ENCODE results near the gene MERTK. TPM values are rescaled to one million over a fixed set of nuclear protein-coding genes. Genes with fewer than 3 reads are reported as not detected.

The MERTK gene
- total RNA-seq, 1 donor, result 2.4 TPM

- no peak overlapping the region for H3K4me3 ChIP-seq (ENCODE audit: low read depth, low read length)
- TF ChIP-seq, protein P1, sequence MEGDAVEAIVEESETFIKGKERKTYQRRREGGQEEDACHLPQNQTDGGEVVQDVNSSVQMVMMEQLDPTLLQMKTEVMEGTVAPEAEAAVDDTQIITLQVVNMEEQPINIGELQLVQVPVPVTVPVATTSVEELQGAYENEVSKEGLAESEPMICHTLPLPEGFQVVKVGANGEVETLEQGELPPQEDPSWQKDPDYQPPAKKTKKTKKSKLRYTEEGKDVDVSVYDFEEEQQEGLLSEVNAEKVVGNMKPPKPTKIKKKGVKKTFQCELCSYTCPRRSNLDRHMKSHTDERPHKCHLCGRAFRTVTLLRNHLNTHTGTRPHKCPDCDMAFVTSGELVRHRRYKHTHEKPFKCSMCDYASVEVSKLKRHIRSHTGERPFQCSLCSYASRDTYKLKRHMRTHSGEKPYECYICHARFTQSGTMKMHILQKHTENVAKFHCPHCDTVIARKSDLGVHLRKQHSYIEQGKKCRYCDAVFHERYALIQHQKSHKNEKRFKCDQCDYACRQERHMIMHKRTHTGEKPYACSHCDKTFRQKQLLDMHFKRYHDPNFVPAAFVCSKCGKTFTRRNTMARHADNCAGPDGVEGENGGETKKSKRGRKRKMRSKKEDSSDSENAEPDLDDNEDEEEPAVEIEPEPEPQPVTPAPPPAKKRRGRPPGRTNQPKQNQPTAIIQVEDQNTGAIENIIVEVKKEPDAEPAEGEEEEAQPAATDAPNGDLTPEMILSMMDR (IDR thresholded peaks at IDR 0.05; ENCODE audit: insufficient read depth, low read length), result no peak
- DNase-seq (ENCODE audit: low read depth), result no peak
These were observed 129.4 kb downstream of the MERTK start for GRCh38 chr2:112027767-112028166.

GRCh38 chr2:112029164-112029563, 130.8 kb downstream of the MERTK start:
- DNase-seq (ENCODE audit: low read depth), result no peak
- no peak overlapping the region for H3K4me3 ChIP-seq (ENCODE audit: low read depth, low read length)

DNA sequence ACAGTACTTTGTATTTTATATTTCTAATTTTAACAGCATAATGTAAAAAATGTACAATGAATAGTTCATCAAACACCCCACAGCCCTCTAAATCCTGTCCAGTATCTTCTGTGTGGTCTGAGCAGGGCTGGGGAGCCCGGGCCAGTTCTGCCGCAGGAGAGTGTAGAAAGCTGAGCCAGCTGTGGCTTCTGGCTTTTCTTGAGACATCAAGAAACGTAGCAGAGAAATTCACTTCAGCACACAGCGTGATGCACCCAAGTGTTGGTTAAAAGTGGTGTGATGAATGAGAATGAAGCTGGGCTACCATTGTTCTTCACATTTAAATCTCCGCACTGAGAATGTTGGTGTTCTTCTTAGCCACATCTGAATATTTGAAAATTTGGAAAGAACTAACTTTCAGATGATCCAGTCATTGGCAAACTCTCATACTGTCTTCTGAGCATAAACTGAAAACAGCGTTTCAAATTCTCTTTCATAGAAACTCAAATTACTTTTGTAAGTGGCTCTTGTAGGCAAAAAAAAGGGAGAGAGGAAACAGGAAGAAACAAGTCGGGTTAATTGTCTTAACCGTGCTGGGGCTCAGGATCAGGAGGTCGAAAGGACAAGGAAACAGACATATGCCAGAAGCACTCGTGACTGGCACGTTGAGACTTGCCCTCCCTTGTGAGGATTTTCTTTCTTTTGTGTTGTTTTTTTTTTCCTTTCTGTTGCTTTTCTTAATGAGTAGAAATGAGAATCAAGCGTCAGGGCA, 133.2 kb downstream of the MERTK start:
- no peak overlapping the region for H3K4me3 ChIP-seq (ENCODE audit: low read depth, low read length)
- TF ChIP-seq, protein P1 (IDR thresholded peaks at IDR 0.05; ENCODE audit: insufficient read depth, low read length), result no peak
- peak; percentile 43 for DNase-seq (ENCODE audit: low read depth)

More at GRCh38 chr2:112029164-112029563, 130.8 kb downstream of the MERTK start:
- TF ChIP-seq, protein P1 (IDR thresholded peaks at IDR 0.05; ENCODE audit: insufficient read depth, low read length), result no peak

DNA sequence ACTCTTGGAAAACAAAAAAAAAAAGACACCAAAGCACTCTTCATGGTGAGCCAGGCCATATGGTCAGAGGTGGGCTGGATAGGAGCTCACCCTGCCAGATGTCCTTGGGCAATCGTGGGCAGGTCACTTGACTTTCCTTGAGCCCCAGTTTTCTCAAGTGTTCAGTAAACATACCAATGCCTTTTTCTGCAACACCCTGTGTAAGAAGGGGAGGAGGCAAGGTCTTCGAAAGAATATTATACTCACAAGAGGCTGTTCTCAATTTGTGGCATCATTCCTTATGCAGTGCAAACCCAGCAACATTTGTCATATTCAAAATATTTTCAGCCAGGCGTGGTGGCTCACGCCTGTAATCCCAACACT, 133.8 kb downstream of the MERTK start:
- DNase-seq (ENCODE audit: low read depth), result peak; percentile 25
- H3K4me3 ChIP-seq (ENCODE audit: low read depth, low read length), result no peak overlapping the region
- TF ChIP-seq, protein P1 (IDR thresholded peaks at IDR 0.05; ENCODE audit: insufficient read depth, low read length), result no peak

DNA sequence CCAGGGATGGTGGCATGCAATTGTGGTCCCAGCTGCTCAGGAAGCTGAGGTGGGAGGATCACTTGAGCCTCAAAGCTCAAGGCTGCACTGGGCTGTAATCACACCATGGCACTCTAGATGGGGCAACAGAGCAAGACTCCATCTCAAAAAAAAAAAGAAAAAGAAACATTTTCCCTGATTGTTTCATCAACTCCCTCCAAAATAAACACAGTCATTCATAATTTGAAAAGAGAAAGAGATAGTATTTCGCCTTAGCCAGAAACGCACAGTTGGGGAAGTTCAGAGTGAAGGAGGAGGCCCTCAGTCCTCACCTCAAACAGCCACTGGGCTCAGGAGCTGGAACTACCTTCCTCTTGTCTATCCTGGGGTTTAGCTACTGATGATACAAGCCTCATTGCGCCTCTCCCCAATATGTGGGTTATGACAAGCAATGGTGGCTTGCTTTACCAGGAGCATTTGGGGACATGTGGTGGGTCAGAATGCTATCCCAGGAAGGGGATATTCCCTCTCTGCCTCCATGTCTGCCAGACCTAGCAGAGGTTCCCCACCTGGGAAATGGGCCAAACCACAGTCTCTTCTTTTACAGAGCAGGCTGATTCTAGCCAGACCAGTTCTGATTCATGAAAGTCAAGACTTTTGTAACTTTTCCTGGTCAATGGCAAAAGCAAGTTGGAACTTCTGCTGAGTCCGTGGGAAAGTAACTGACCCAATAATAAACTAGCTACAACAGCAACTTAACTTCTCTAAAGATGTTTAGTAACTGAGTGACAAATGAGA, 134.5 kb downstream of the MERTK start:
- TF ChIP-seq, protein P1 (IDR thresholded peaks at IDR 0.05; ENCODE audit: insufficient read depth, low read length), result peak; percentile 39
- H3K4me3 ChIP-seq (ENCODE audit: low read depth, low read length), result no peak overlapping the region
- peak; percentile 80 for DNase-seq (ENCODE audit: low read depth)

DNA sequence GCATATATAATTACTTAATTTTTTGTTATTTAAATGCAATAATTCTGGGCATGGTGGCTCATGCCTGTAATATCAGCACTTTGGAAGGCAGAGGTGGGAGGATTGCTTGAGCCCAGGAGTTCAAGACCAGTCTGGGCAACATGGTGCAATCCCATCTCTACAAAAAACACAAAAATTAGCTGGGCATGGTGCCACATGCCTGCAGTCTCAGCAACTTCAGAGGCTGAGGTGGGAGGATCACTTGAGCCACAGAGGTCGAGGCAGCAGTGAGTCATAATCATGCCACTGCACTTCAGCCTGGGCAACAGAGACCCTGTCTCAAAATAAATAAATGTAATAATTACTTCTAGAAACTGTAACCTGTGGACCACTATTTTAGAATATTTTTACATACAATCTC, 135.2 kb downstream of the MERTK start:
- TF ChIP-seq, protein P1 (IDR thresholded peaks at IDR 0.05; ENCODE audit: insufficient read depth, low read length), result no peak
- no peak overlapping the region for H3K4me3 ChIP-seq (ENCODE audit: low read depth, low read length)
- DNase-seq (ENCODE audit: low read depth), result peak; percentile 59

Data from fibroblast of the aortic adventitia (primary cell).